HPDE6-E6E7 (cell line): ENCODE data around the gene TSPEAR.

ENCODE experiments used
- DNase-seq: peaks from one replicate; pipeline ENCODE4 v3.0.0; 2011; ENCODE audit warnings: missing footprints; ENCODE audit errors: extremely low spot score

Gene TSPEAR

DNA sequence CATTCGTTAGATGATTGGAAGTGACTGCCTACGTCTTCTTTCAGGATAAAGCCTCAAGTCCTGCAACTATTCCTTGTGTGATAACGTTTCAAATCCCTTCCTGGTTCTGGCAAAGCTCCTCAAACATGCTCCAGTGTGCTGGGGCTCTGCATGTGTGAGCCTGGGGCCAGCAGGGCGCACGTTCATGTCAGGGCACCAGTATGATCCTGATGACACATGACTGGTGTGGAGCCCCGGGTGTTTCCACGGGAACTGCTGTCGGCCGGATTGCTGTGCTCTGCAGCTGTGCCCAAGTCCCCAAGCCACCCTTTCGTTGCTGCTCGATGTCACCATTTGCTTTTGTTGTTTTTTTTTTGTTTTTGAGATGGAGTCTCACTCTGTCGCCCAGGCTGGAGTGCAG is 192.7 kb downstream of the TSPEAR start:
- DNase-seq, result no peak

GRCh38 chr21:44517175-44517899 is 194.0 kb downstream of the TSPEAR start:
- no peak for DNase-seq

DNA sequence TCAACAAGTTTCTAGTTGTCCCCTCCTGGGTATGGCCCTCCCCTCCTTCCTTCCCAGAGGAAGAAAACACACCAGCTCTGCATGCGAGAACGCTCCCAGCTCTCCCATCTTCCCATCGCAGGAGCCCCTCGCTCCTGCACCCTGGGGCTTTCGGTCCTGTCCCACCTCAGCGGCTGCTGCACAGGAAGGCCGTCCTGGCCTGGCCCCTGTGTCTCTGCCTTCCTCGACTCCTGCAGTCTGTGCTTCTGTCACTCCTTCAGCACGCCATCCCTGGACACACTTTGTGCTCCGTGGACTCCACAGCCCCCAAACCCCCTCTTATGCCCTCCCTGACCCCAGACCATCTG is 194.6 kb downstream of the TSPEAR start:
- DNase-seq, result no peak

DNA sequence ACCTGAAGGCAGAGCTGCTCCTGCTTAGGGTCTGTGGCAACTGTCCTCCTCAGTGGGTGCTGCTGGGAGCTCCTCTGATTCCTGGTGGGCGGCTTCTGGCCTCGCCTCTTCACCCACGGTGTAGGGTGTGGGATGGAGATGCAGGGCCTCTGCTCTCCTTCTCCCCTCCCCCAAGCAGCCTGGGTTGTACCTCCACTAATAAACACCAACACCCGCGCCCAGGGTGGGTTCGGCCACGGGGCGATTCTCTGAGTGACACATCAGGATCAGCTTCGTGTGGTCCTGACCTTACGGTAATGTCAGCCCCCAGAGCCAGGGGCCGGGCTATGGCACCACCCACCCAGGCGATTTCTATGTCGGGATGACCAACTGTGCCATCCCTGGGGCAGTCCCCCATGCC is 195.0 kb downstream of the TSPEAR start:
- no peak for DNase-seq

GRCh38 chr21:44515359-44516165 is 195.8 kb downstream of the TSPEAR start:
- no peak for DNase-seq

GRCh38 chr21:44514746-44515358 is 196.5 kb downstream of the TSPEAR start:
- DNase-seq, result no peak

DNA sequence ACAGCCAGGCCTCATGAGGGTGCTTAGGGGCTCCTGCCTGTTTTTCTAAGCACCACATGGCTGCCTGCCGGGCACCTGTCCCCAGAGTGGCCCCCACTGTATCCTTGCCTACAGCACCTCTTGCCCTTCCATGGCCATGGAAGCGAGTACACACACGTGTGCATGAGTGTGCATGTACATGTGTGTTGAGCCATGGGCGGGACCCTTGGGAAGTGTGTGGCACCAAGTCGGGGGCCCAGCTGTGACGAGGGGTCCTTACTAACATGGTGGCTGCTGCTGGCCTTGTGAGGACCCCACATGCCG is 197.2 kb downstream of the TSPEAR start:
- no peak for DNase-seq

- DNase-seq, result no peak
These were observed 197.8 kb downstream of the TSPEAR start for GRCh38 chr21:44513389-44514217.

GRCh38 chr21:44512496-44513388 is 198.6 kb downstream of the TSPEAR start:
- DNase-seq, result no peak

DNA sequence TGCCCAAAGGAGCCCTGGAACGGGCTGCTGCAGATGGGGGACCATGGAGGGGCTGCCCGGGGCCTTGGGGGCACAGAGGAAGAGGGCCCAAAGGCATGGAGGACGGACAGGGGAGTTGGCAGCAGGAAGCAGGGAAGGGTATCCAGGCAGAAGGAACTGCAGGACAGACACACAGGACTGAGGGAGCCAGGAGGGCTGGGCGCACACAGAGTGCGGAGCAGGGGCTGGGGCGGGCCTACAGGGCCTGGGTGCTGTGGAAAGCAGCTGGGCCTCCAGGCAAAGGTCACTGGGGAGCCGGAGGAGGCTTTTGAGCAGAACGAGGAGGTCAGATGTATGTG is 199.5 kb downstream of the TSPEAR start:
- no peak for DNase-seq

- no peak for DNase-seq
These were observed 200.0 kb downstream of the TSPEAR start for GRCh38 chr21:44511219-44511937.

GRCh38 chr21:44510508-44511218 is 200.7 kb downstream of the TSPEAR start:
- no peak for DNase-seq

DNA sequence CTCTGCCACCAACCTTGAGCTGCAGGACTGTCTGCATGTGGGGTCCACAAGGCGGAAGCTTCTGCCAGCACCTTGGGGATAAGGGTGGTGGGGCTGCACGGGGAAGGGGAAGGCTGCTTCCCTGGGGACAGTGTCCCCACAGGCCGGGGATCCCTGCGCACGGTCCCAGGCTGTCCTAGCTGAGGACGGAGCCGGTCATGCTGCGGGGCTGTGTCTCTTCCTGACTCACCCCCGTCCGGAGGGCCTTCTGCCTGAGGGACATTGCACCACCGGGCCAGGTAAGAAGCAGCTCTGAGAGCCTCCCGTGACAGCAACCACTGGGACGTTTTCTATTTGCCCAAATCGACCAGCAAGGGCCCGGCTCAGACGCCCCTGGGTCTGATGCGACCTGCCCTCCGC is 201.3 kb downstream of the TSPEAR start:
- DNase-seq, result no peak

- no peak for DNase-seq
These were observed 201.8 kb downstream of the TSPEAR start for GRCh38 chr21:44509539-44509938.

- DNase-seq, result no peak
These were observed 202.5 kb downstream of the TSPEAR start for GRCh38 chr21:44508711-44509445.

- no peak for DNase-seq
These were observed 203.0 kb downstream of the TSPEAR start for GRCh38 chr21:44508426-44508710.

DNA sequence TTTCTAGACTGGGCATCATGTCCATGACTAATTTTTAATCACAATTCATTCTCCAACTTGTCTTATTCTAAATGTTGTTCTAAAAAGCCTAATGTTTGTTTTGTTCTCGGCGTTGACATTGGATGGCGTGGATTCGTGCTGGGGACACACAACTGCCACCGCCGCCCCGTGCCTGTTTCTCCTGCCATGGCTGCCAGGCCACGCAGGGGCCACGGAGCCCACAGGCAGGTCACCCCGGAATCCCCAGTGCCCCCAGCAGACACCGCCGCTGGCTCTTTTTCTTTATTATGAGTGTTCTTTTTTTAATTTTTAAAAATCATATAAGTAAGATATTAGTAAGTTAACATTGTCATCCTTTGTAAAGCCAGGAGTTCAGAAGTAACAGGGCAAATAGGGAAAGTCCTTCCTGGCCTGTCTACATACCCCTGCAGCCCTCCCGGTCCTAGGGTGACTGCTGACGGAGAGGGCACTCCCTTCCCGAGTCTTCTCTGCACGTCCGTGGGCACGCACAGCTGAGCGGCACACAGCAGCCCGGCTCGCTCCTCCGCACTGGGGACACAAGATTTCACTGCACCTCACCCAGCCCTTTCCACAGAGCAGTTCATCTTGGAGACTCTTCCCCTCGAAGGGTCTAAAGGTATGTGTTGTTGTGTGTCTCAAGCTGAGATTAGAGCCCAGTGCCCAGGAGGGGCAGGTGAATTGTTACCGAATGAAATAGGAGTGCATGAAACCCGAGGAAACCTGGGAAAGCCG is 203.5 kb downstream of the TSPEAR start:
- DNase-seq, result no peak

- DNase-seq, result no peak
These were observed 204.8 kb downstream of the TSPEAR start for GRCh38 chr21:44506279-44507255.
